HEK293 (cell line): ENCODE results near the gene PRCC.

ENCODE experiments used
- CTCF ChIA-PET: fragments of 350-600 bp; formaldehyde crosslinking; extraction: SDS; loops from one replicate; lab custom pipeline; 2021; ENCODE audit warnings: antibody characterized with exemption; lab: Yijun Ruan, JAX
- POLR2A ChIA-PET: fragments of 300-600 bp; formaldehyde crosslinking; extraction: SDS; loops from one replicate; lab custom pipeline; 2020; ENCODE audit warnings: antibody characterized with exemption, inconsistent platforms; lab: Yijun Ruan, JAX
- H3K27ac ChIP-seq: fragments of 200-500 bp; sonication (Bioruptor generic); 2 replicates; pipeline ENCODE4 v1.5.1; 2014; ENCODE audit warnings: low read depth, low read length, control low read depth, inconsistent platforms; ENCODE audit errors: extremely low read depth
- H3K36me3 ChIP-seq, 2 experiments: fragments of 200-500 bp in 1 of 2; sonication (Bioruptor generic) in 1 of 2; 1 replicate in 1 of 2; 2 replicates in 1 of 2; pipeline ENCODE4 v1.5.1; 2014 to 2017; ENCODE audit warnings: inconsistent platforms in 2 of 2, low read length in 2 of 2; ENCODE audit not compliant: control insufficient read depth in 2 of 2, insufficient read depth in 1 of 2
- H3K4me1 ChIP-seq: fragments of 200-500 bp; sonication (Bioruptor generic); 2 replicates; pipeline ENCODE4 v1.5.1; 2014; ENCODE audit warnings: mild to moderate bottlenecking, low read length, inconsistent platforms; ENCODE audit not compliant: control insufficient read depth, insufficient read depth
- H3K4me3 ChIP-seq: 2 replicates; pipeline ENCODE4 v1.5.1; 2011; ENCODE audit warnings: low read depth, mild to moderate bottlenecking, control low read depth, low read length, moderate library complexity
- H3K9me3 ChIP-seq: fragments of 200-500 bp; sonication (Bioruptor generic); 2 replicates; pipeline ENCODE4 v1.5.1; 2014; ENCODE audit warnings: low read depth, low read length, inconsistent platforms; ENCODE audit not compliant: control insufficient read depth, insufficient read depth
- BCL11A ChIP-seq: fragments of 450-650 bp; formaldehyde crosslinking; IDR thresholded peaks from 2 replicates; pipeline ENCODE4 v1.5.1; 2016; ENCODE audit warnings: low read depth, missing biosample characterization, missing genetic modification characterization
- EGR2 ChIP-seq: fragments of 450-650 bp; formaldehyde crosslinking; IDR thresholded peaks from 2 replicates; pipeline ENCODE4 v1.5.1; 2016; ENCODE audit warnings: low read depth, missing biosample characterization, missing genetic modification characterization
- FEZF1 ChIP-seq: fragments of 450-650 bp; formaldehyde crosslinking; IDR thresholded peaks from 2 replicates; pipeline ENCODE4 v1.5.1; 2016; ENCODE audit warnings: missing biosample characterization, missing genetic modification characterization
- GLIS2 ChIP-seq: fragments of 450-650 bp; formaldehyde crosslinking; IDR thresholded peaks from 2 replicates; pipeline ENCODE4 v1.5.1; 2016; ENCODE audit warnings: missing biosample characterization, missing genetic modification characterization
- KLF1 ChIP-seq: fragments of 450-650 bp; formaldehyde crosslinking; IDR thresholded peaks from 2 replicates; pipeline ENCODE4 v1.5.1; 2016; ENCODE audit warnings: missing biosample characterization, missing genetic modification characterization
- MZF1 ChIP-seq: fragments of 450-650 bp; formaldehyde crosslinking; IDR thresholded peaks from 2 replicates; pipeline ENCODE4 v1.5.1; 2017; ENCODE audit warnings: missing biosample characterization, missing genetic modification characterization, borderline replicate concordance
- RBAK ChIP-seq: fragments of 450-650 bp; formaldehyde crosslinking; IDR thresholded peaks from 2 replicates; pipeline ENCODE4 v1.5.1; 2016; ENCODE audit warnings: missing biosample characterization, missing genetic modification characterization
- SP7 ChIP-seq: fragments of 450-650 bp; formaldehyde crosslinking; IDR thresholded peaks from 2 replicates; pipeline ENCODE4 v1.5.1; 2016; ENCODE audit warnings: missing biosample characterization, missing genetic modification characterization
- ZEB2 ChIP-seq: fragments of 450-650 bp; formaldehyde crosslinking; IDR thresholded peaks from 2 replicates; pipeline ENCODE4 v1.5.1; 2016; ENCODE audit warnings: missing biosample characterization, missing genetic modification characterization
- ZNF133 ChIP-seq: fragments of 450-650 bp; formaldehyde crosslinking; IDR thresholded peaks from 2 replicates; pipeline ENCODE4 v1.5.1; 2016; ENCODE audit warnings: missing biosample characterization, missing genetic modification characterization
- ZNF202 ChIP-seq: fragments of 450-650 bp; formaldehyde crosslinking; IDR thresholded peaks from 2 replicates; pipeline ENCODE4 v1.5.1; 2016; ENCODE audit warnings: missing biosample characterization, missing genetic modification characterization, borderline replicate concordance
- ZNF214 ChIP-seq: fragments of 450-650 bp; formaldehyde crosslinking; IDR thresholded peaks from 2 replicates; pipeline ENCODE4 v1.5.1; 2017; ENCODE audit warnings: missing biosample characterization, mild to moderate bottlenecking, missing genetic modification characterization, borderline replicate concordance
- ZNF37A ChIP-seq: fragments of 450-650 bp; IDR thresholded peaks from 2 replicates; pipeline ENCODE4 v1.5.1; 2018; ENCODE audit warnings: missing biosample characterization, missing genetic modification characterization
- ZNF510 ChIP-seq: fragments of 450-650 bp; formaldehyde crosslinking; IDR thresholded peaks from 2 replicates; pipeline ENCODE4 v1.5.1; 2018; ENCODE audit warnings: mild to moderate bottlenecking, missing genetic modification characterization, missing biosample characterization; ENCODE audit not compliant: insufficient replicate concordance
- ZNF530 ChIP-seq: fragments of 450-650 bp; formaldehyde crosslinking; IDR thresholded peaks from 2 replicates; pipeline ENCODE4 v1.5.1; 2016; ENCODE audit warnings: low read depth, missing biosample characterization, missing genetic modification characterization
- ZNF571 ChIP-seq: fragments of 450-650 bp; formaldehyde crosslinking; IDR thresholded peaks from 2 replicates; pipeline ENCODE4 v1.5.0; 2017; ENCODE audit warnings: missing biosample characterization, missing genetic modification characterization
- ZNF610 ChIP-seq: fragments of 450-650 bp; formaldehyde crosslinking; IDR thresholded peaks from 2 replicates; pipeline ENCODE4 v1.5.1; 2016; ENCODE audit warnings: missing biosample characterization, missing genetic modification characterization, borderline replicate concordance
- ZNF677 ChIP-seq: fragments of 450-650 bp; IDR thresholded peaks from 2 replicates; pipeline ENCODE4 v1.5.0; 2018; ENCODE audit warnings: missing biosample characterization, mild to moderate bottlenecking, missing genetic modification characterization, moderate library complexity
- ZNF76 ChIP-seq: fragments of 450-650 bp; formaldehyde crosslinking; IDR thresholded peaks from 2 replicates; pipeline ENCODE4; 2016; ENCODE audit warnings: low read depth, missing biosample characterization, missing genetic modification characterization, borderline replicate concordance
- ZNF777 ChIP-seq: fragments of 450-650 bp; formaldehyde crosslinking; IDR thresholded peaks from 2 replicates; pipeline ENCODE4 v1.5.1; 2017; ENCODE audit warnings: missing biosample characterization, missing genetic modification characterization, borderline replicate concordance
- ZNF785 ChIP-seq: fragments of 450-650 bp; formaldehyde crosslinking; IDR thresholded peaks from 2 replicates; pipeline ENCODE4 v1.5.1; 2016; ENCODE audit warnings: missing biosample characterization, missing genetic modification characterization
- ZNF791 ChIP-seq: fragments of 450-650 bp; formaldehyde crosslinking; IDR thresholded peaks from 2 replicates; pipeline ENCODE4 v1.5.1; 2016; ENCODE audit warnings: missing biosample characterization, missing genetic modification characterization
- TF ChIP-seq, protein P1 (sequence below): fragments of 450-650 bp; formaldehyde crosslinking; IDR thresholded peaks from 2 replicates; pipeline ENCODE4 v1.5.1; 2016; ENCODE audit warnings: missing biosample characterization, missing genetic modification characterization
- TF ChIP-seq, protein P2 (sequence below): fragments of 450-650 bp; formaldehyde crosslinking; IDR thresholded peaks from 2 replicates; pipeline ENCODE4 v1.5.1; 2016; ENCODE audit warnings: missing biosample characterization, missing genetic modification characterization
- TF ChIP-seq, protein P3 (sequence below): fragments of 450-650 bp; formaldehyde crosslinking; IDR thresholded peaks from 2 replicates; pipeline ENCODE4 v1.5.1; 2016; ENCODE audit warnings: missing biosample characterization, missing genetic modification characterization

PRCC gene

DNA sequence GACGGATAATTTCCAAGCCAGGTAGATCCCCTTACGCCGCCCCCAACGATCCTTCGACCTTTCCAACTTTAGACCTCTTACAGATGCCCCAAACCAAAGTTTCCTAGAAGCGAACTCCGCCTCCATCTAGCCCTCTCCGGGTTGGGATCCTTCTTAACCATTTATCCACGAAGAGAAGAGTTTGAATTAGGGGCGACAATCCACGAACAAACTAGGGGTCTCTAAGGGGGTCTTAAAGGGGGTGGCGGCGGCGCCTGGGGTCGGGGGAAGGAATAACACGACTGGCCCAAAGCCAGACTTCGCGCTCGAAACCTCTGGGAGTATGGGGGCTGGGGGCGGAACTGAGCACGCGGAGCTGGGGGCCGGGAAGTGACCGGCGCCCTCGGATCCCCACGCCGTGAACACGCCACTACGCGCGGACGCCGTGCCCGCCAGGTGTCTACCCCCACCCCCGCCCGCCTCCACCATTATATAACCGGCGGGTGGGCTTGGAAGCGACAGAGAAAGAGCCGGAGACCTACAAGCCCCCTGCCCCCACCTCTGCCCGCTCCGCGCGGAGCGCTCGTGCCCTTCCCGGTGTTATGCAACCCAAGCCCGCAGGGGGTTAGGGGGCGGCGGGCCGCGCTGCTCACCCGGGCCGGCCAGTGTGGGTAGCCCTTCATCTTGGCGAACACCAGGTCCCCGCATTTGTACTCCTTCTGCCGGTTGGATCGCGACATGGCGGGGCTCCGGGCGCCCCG lies 16.5 kb upstream of the PRCC start (continued):
- TF ChIP-seq, protein P1, sequence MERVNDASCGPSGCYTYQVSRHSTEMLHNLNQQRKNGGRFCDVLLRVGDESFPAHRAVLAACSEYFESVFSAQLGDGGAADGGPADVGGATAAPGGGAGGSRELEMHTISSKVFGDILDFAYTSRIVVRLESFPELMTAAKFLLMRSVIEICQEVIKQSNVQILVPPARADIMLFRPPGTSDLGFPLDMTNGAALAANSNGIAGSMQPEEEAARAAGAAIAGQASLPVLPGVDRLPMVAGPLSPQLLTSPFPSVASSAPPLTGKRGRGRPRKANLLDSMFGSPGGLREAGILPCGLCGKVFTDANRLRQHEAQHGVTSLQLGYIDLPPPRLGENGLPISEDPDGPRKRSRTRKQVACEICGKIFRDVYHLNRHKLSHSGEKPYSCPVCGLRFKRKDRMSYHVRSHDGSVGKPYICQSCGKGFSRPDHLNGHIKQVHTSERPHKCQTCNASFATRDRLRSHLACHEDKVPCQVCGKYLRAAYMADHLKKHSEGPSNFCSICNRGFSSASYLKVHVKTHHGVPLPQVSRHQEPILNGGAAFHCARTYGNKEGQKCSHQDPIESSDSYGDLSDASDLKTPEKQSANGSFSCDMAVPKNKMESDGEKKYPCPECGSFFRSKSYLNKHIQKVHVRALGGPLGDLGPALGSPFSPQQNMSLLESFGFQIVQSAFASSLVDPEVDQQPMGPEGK (tag by site-specific recombination) = peak; percentile 74
- TF ChIP-seq GLIS2 (tag by site-specific recombination) (peak; percentile 81), ZEB2 (tag by site-specific recombination) (peak; percentile 36; the same call in 1 of the 2 replicates), SP7 (0 out of 2 replicates have a peak, but pooled peaks have one; percentile 6), ZNF677 (no peak)

DNA sequence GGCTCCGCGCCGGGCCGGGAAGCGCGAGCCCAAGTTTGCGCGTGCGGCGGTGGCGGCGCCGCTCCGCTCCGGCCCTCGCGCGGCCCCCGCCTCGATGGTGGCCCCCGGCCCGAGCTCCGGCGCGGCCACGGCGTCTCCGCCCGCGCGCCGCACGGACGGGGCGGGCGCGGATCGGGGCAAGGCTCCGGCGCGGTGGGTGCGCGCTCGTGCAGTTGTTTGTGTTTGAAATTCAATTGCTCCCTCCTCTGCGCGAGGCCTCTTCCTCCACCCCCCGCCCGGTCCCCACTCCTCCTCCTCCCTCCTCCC lies 15.9 kb upstream of the PRCC start, which contains the start of gene HDGF:
HDGF (minus strand) TSS at position 225 of the 306 bp plus-strand sequence. CDS start 246 bp downstream, outside the sequence.
- Histone ChIP-seq H3K4me3 (peak within 1 kb of the TSS; percentile 87), H3K36me3 (peaks cover 0 to 9% of the 10 kb centered on the region in 2 experiments; a peak in 1 of 3 replicates), H3K27ac (peak within 1 kb of the TSS; percentile 95), H3K4me1 (0 out of 2 replicates have a peak, but pooled peaks cover 11% of the 10 kb centered on the region), H3K9me3 (no peaks in the 10 kb centered on the region)
- POLR2A ChIA-PET = interaction anchor here (0.6 to 3.2 kb wide), 16 partner anchors 9 to 90 kb away, joined by 3 to 63 read pairs (median 6); partner anchors contain the start of genes ISG20L2, METTL25B, MRPL24 and PRCC
- CTCF ChIA-PET = interaction anchor here (0.8 to 2.5 kb wide), 4 partner anchors 10 to 62 kb away, joined by 3 to 9 read pairs (median 3); no protein-coding TSS in a partner anchor
- TF ChIP-seq ZNF677 (0 out of 2 replicates have a peak, but pooled peaks have one; percentile 25), ZNF530 (no peak)

DNA sequence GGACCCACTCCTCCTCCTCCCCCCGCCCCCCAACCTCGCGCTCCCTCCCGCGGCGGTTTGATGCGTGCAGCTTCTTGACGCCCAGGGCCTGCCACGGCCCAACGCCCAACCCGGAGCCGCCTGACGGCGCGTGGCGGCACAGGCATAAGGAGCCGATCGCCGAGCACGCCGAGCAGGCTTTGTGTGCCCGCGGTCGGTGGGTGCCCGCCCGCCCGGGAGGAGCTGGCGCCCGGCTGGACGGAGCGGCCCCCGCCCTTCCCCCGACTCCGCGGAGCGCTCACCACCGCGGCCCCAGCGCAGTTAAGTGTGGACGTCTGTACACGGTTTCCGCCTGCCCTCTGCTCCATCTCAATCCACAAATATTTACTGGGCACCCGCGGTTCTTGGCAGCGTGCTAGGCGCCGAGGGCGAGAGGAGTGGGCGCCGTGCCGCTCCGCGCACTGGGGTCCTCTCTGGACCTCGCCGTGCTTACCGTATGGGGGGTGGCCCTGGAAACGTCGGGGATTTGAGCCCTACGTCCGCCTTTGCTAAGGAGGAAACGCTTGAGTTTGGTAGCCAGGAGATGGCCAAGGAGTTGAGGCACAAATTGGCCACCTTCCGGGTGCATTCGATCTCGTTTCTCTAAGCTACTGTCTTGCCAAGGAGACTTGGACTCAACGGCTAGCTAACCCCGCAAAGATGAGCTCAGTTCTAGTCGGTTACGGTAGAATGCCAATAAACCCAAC lies 15.4 kb upstream of the PRCC start:
- Histone ChIP-seq H3K9me3 (no peaks in the 10 kb centered on the region), H3K27ac (peak overlapping the region; percentile 71), H3K36me3 (peaks cover 0 to 9% of the 10 kb centered on the region in 2 experiments; a peak in 1 of 3 replicates), H3K4me1 (0 out of 2 replicates have a peak, but pooled peaks cover 11% of the 10 kb centered on the region), H3K4me3 (peak overlapping the region; percentile 87)
- POLR2A ChIA-PET = interaction anchor here (0.6 to 3.2 kb wide), 16 partner anchors 8 to 90 kb away, joined by 3 to 63 read pairs (median 6); partner anchors contain the start of genes ISG20L2, METTL25B, MRPL24 and PRCC
- CTCF ChIA-PET = interaction anchor here (0.7 to 2.5 kb wide), 6 partner anchors 9 to 292 kb away, joined by 3 to 9 read pairs (median 3); no protein-coding TSS in a partner anchor
- TF ChIP-seq ZNF791 (tag by site-specific recombination) = no peak
- TF ChIP-seq ZNF785 (tag by site-specific recombination) = 0 out of 2 replicates have a peak, but pooled peaks have one; percentile 31
- no peak for TF ChIP-seq RBAK (tag by site-specific recombination)
- no peak for TF ChIP-seq ZNF202 (tag by site-specific recombination)
- peak; percentile 81 for TF ChIP-seq EGR2 (tag by site-specific recombination)
- peak; percentile 78; the same call in 1 of the 2 replicates for TF ChIP-seq ZNF610 (tag by site-specific recombination)
- no peak for TF ChIP-seq FEZF1 (tag by site-specific recombination)
- TF ChIP-seq ZNF530 = no peak
- TF ChIP-seq, protein P2, sequence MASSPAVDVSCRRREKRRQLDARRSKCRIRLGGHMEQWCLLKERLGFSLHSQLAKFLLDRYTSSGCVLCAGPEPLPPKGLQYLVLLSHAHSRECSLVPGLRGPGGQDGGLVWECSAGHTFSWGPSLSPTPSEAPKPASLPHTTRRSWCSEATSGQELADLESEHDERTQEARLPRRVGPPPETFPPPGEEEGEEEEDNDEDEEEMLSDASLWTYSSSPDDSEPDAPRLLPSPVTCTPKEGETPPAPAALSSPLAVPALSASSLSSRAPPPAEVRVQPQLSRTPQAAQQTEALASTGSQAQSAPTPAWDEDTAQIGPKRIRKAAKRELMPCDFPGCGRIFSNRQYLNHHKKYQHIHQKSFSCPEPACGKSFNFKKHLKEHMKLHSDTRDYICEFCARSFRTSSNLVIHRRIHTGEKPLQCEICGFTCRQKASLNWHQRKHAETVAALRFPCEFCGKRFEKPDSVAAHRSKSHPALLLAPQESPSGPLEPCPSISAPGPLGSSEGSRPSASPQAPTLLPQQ (tag by site-specific recombination) = peak; percentile 51
- TF ChIP-seq ZNF37A (tag by site-specific recombination) = no peak
- TF ChIP-seq ZNF133 (tag by site-specific recombination) = no peak
- no peak for TF ChIP-seq ZNF214
- no peak for TF ChIP-seq MZF1
- TF ChIP-seq, protein P3, sequence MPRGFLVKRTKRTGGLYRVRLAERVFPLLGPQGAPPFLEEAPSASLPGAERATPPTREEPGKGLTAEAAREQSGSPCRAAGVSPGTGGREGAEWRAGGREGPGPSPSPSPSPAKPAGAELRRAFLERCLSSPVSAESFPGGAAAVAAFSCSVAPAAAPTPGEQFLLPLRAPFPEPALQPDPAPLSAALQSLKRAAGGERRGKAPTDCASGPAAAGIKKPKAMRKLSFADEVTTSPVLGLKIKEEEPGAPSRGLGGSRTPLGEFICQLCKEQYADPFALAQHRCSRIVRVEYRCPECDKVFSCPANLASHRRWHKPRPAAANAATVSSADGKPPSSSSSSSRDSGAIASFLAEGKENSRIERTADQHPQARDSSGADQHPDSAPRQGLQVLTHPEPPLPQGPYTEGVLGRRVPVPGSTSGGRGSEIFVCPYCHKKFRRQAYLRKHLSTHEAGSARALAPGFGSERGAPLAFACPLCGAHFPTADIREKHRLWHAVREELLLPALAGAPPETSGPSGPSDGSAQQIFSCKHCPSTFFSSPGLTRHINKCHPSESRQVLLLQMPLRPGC = no peak; the same call in 1 of the 2 replicates
- TF ChIP-seq ZNF76 (tag by site-specific recombination) = peak; percentile 70; the same call in 1 of the 2 replicates
- no peak for TF ChIP-seq ZNF677
- TF ChIP-seq BCL11A = no peak
- peak; percentile 88; the same call in 1 of the 2 replicates for TF ChIP-seq ZNF777
- peak; percentile 83 for TF ChIP-seq KLF1 (tag by site-specific recombination)
- no peak for TF ChIP-seq ZNF571
- TF ChIP-seq ZNF510 = no peak
